ENCODE data around the gene MSI2.

Gene MSI2

DNA sequence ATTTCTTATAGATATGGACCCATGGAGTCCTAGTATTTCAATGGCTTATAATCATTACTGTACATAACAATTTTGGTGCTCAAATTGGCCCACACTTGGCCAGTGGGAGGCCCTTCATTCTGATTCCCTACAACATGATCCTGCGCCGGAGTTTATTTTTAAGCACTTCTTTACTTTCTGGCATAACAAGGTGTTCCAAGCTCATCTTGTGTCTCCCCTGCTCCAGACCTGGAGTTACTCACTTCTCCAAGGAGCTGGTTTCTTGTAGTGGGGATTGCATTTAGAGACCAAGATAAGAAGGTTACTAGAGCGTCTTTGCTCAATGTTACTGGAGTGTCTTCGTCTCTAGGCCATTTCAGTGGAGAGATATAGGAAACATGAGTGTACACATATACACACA lies 87.9 kb downstream of the MSI2 start:
- TF ChIP-seq CTCF (IDR thresholded peaks at IDR 0.05; ENCODE audit: control insufficient read depth, extremely low read depth, insufficient read depth) = no peak
- DNase-seq (ENCODE audit: low read depth) = no peak

GRCh38 chr17:57349541-57350247 lies 93.4 kb downstream of the MSI2 start:
- TF ChIP-seq CTCF (IDR thresholded peaks at IDR 0.05; ENCODE audit: control insufficient read depth, extremely low read depth, insufficient read depth) = no peak
- H3K4me3 ChIP-seq (ENCODE audit: low read depth, low read length) = no peak overlapping the region
- DNase-seq (ENCODE audit: low read depth) = no peak

More for the DNA sequence above, 87.9 kb downstream of the MSI2 start:
- H3K4me3 ChIP-seq (ENCODE audit: low read depth, low read length) = no peak overlapping the region

GRCh38 chr17:57350266-57350665 lies 93.9 kb downstream of the MSI2 start:
- H3K4me3 ChIP-seq (ENCODE audit: low read depth, low read length) = no peak overlapping the region
- no peak for TF ChIP-seq CTCF (IDR thresholded peaks at IDR 0.05; ENCODE audit: control insufficient read depth, extremely low read depth, insufficient read depth)
- no peak for DNase-seq (ENCODE audit: low read depth)

DNA sequence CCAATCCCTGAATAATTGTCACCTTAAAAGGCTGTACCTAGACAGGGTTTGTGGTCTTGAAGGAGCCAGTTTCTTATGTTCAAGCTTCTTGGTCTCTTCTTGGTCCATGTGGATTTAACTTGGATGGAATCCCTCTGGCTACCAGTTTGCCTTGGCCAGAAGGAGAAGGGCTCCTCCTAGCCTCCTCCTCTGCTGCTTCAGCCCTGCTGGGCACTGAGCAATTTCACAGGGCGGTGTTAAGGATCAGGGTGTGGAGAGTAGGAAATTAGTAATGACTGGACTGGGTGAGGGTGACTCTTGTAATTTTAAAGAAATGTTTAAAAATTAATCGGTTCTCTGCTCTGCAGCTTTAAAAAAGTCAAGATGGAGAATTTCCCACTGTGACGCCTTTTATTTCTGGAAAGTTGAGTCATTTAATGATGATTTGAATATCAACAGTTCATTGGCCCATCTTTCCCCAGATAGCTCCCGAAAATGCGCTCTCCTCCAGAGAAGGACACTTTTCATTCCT lies 96.4 kb downstream of the MSI2 start:
- DNase-seq (ENCODE audit: low read depth) = no peak
- H3K4me3 ChIP-seq (ENCODE audit: low read depth, low read length) = no peak overlapping the region
- no peak for TF ChIP-seq CTCF (IDR thresholded peaks at IDR 0.05; ENCODE audit: control insufficient read depth, extremely low read depth, insufficient read depth)

DNA sequence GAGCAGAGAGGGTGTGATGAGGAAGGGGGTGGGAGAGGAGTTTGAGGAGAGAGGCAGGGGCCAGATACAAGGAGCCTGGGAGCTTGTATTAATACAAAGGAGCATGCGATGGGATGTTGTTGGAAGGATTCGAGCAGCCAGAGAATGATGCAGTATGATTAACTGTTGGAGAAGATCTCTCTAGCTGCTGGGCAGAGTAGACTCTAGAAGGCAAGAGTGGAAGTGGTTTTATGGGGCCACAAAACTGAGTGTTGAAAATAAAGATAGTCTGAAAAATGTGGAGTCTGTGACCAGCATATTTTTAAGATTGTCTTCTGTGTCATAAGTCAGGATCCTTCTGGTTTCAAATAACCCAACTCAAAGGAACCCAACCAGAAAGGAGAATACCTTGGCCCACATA lies 98.3 kb downstream of the MSI2 start:
- no peak overlapping the region for H3K4me3 ChIP-seq (ENCODE audit: low read depth, low read length)
- no peak for DNase-seq (ENCODE audit: low read depth)
- TF ChIP-seq CTCF (IDR thresholded peaks at IDR 0.05; ENCODE audit: control insufficient read depth, extremely low read depth, insufficient read depth) = no peak

DNA sequence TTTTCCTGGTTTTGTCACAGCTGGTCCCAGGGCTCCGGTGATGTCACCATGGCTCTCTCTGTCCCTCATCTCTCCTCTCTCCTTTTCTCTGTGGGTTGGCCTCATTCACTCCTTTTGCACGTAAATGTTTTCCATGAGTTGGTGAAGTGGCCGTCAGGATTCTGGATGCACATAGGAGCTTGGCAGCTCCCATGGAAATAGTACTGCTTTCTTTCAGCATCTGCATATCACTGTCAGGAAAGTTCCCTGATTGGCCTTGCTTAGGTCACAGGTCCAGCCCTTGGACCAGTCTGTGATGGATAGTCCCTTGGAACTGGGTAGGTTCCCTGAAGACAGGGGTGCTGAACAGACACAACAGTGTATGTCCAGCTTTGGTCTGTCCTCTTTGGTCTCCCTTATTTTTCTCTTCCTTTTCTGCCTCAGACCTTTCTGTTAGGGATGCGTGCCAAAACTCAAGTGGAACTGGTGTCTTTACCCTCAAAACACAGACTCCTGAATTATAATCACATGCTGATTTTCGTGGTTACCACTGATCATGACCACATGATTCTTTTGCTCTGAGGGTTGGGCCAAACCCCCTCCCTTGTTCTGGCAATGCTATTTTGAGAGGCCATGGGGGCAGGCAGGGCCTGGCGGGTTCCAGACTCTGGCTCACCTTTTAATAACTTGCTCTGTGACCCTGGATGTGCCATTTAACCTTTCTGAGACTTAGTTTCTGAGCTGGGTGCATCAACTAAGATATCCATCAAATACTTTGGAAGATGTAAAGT lies 99.0 kb downstream of the MSI2 start:
- no peak for DNase-seq (ENCODE audit: low read depth)
- no peak overlapping the region for H3K4me3 ChIP-seq (ENCODE audit: low read depth, low read length)
- no peak for TF ChIP-seq CTCF (IDR thresholded peaks at IDR 0.05; ENCODE audit: control insufficient read depth, extremely low read depth, insufficient read depth)

Measured in LNCaP clone FGC (cell line).